NCI-H1092 (cell line): Measurements from ENCODE around the gene PAFAH1B2.
"Not testable (repeated sequence)": the region's sequence is repeated elsewhere in the genome, so short reads cannot be mapped to it uniquely, and the experiment has no call there.

ENCODE experiments used
- DNase-seq: peaks from one replicate; lab custom pipeline; 2025; lab: John Stamatoyannopoulos, UW

PAFAH1B2 gene, protein sequence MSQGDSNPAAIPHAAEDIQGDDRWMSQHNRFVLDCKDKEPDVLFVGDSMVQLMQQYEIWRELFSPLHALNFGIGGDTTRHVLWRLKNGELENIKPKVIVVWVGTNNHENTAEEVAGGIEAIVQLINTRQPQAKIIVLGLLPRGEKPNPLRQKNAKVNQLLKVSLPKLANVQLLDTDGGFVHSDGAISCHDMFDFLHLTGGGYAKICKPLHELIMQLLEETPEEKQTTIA

DNA sequence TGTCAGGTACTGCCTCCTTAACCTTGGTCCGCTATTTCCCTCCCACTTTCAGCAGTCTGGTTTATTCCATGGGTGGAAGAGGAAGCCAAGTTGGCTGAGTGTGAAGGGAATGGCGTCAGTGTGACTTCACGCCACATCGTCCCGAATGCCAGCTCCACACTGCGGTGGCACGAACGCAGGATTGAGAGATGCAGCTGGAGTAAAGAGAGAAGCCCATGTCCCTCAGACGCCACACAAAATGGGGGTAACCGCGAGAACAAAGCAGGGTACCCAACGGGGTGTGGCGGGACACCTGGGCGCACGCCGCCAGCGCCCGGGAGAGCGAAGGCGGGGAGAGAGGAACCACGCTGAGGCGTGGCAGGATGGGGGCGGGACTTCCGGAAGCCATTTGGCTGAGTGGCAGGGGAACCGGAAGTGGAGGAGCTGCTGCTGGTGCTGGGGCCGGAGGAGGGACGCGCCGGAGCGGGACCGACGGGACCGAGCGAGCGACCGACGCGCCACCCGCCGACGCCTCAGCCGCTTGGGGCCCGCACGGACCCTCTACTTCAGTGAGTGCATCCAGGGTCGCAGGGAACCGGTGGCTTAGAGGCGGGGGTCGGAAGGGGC, at the start of gene PAFAH1B2:
Gene PAFAH1B2 (plus strand): TSS at position 417 of the 606 bp plus-strand sequence. CDS start 8,161 bp downstream, outside the sequence.
- DNase-seq, result peak; percentile 94

DNA sequence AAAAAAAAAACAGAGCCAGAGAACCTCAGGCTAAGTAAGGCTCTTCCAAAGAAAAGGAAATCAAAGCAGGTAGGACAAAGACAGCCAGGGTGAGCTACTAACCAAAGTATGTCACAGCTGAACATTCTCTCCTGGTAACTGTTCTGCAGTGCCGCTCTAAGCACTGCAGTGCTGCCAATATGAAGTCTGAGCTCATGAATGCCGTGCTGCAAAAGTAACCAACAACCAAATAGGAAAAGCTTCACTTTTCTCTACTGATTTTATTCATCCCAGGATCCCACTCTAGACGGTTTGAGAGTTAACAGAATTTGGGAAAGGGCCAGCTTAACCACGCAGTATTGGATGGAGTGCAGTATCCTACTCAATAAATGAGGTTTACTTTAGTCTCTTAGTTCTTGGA, 49.3 kb upstream of the PAFAH1B2 start:
- DNase-seq, result no peak

DNA sequence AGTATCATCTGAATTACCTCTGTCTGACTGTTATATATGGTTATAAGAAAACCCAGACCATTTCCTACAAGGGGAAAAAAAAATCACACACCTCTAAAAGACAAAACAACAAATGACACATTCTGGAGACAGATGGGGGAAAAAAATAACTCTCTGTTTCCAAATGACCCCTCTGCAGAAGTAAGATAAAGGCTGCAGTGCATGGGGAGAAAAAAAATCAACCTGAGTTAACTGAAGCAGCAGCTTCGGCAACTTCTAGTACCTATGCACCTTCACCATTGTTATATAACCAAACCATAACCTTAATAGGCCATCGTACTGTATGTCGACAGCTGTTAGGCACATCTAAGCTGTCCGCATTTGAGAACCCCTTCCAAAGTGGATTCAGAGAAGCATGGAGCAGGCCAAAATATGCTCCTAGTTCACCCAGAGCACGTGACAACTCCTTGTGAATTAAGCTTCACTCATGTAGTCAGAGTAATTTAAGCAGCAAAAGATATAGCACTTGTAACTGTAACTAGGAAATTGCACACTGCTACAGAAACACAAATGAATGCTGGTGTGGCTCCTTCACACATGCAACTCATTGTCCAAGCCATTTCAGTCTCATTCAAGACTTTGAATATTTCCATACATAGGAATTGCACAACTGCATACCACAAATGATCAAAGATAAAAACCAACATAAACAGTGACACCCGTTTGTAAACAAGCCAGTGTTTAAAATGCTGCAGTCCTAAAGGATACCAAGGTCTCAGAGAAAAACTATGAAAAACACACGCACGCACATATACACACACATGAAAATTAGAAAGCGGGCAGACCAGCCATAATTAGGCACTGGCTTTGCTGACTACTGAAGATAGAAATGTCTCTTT, 48.6 kb upstream of the PAFAH1B2 start:
- DNase-seq, result no peak

DNA sequence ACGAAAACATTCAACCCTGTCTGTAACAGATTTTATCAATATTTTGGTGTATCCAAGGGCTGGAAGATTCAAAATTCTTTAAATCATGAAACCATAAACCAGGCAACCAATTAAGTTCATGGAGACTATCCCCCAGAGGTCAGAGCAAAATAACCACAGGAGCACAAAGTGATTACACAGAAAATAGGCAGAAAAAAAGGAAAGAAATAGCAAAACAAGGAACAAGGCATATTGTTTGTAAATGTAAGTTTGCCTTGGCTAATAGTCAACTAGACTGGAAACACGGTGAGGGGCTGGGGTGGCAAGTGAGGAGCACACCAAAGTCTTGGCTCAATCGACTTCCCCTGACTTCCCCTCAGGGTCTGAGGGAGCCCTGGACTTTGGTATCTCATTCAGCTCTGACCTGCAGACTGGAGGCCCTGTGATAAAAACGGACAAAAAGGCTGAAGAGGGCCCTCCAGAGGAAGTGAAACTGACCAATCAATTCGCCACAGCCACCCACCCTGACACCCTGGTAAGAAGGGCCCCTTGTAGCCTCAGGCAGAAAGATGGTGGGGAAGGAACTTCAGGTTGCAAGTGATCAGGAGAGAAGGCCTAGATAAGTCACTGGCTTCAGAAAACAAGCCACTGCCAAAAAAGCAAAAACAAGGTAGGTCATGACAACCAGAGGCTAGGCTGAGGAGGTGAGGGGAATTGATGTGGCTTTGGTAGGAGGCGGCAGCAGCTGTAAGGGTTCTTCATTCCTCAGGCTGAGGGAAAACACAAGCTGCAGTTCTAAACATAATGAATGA, 47.7 kb upstream of the PAFAH1B2 start:
- no peak for DNase-seq

DNA sequence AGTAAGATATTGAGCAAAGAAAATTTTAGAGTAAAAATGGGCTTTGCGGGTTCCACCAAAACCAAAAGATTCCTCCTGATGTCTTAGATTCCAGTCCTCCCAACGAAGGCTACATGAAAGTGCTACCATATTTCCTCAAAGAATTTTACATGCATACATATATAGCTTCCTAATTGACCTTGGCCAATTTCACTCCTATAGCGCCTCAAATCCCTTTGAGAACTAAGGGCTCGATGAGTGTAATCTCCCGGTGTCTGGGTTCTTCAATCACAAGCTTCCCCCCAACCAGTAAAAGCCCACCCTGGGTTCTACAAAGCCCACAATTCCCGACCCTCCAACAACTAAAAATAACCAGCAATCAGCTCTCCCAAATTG, 47.1 kb upstream of the PAFAH1B2 start:
- DNase-seq, result no peak

DNA sequence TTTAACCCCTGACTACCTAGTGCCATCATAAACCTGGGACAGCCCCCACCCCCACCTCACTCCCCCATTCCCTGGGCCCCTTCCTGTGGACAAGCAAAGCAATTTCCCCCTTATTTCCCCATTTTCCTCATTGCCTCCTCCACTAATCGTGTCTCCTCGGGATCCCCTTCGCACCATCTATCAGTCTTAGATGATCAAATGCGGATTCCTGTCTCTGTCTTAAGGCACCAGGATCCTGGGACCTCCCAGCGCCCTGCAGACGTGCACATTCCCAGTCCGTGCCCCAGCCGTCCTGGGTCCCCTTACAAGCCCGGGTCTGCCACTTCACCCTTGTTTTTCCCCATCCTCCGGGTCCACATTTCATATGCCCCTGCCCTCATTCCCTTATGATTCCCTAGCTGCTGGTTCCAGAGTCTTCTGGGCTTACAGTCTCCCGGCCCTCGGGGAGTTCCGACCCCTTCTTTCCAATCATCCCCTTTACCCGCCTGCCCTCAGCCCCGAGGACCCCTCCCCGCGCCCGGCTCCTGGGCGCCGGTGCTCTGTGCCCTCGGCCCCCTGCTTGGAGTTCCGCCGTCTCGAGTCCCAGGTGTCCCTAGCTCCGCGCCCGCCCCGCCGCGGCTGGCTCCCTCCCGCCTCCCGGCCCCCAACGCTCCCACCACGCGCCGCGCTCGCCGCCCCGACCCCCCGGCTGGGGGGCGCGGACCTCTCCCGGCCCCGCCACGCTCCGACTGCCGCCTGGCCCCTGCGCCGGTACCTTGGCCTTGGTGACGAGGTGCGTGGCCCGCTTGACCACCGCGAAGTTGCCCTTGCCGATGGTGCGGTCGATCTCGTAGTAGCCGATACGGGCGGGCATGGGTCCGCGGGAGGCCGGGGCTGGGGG, 46.5 kb upstream of the PAFAH1B2 start:
- DNase-seq, result peak; percentile 67

DNA sequence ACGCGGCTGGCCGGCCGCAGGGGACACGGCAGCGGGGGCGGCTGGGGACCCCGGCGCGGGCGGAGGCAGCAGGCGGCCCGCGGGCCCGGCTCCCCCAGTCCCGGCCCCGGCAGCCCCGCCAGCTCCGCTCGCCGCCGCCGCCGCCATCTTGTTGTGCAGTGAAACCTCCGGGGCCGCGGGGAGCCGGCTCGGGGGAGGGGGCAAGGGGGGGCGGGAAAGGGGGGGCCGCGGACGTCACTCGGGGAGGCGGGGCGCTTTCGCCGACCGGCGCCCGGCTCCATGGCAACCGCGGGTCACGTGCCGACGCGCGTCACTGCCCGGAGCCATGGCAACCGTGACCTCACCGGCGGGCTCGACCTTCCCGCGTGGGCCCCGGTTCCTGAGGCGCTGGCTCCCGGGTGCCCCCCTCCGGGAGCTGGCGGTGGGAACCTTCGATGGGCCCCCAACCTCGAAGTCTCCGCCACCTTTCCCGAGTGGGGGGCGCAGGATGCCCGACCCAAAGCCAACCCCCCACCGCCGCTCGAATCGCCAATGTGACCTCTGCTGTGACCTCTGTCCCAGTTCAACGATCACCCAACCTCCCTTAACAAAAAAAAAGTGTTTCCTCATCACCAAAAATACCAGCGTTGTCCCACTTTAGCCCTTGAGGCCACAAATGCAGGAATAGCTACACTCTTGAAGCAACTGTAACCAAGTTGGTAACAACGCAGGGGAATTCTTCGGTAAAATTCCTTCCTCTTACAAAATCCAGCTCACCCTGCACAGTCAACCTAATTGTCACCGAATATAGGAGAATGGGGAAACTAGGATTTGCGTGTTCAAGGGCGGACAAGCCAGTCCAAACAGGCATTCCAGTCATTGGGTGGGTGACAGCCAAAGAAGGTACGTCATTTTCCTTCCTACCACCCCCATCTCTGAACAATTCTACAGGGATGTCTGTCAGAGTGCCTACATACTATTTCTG, 45.5 kb upstream of the PAFAH1B2 start, which contains the start of gene SIK3:
Gene SIK3 (minus strand): TSS at position 160 of the 964 bp plus-strand sequence. CDS start 13 bp downstream, at position 147.
- peak; percentile 95 for DNase-seq

DNA sequence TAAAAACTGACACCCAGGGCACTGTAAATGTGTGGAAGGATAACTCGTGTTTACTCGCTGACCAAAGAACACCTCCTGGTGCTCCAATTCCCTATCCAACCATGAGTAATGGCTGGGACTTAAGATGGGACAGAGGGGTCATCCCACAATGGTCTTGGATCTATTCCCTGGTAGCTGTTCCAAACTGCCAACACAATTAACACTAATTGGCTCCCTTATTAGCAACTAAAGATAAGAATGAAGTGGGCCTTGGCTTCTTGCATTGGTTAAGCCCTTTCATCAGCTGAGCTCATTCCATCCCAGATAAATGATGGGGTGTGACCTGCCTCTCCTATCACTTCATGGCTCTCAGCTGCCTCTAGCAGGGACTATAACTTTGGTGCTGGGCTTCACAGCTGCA, 44.4 kb upstream of the PAFAH1B2 start:
- no peak for DNase-seq

DNA sequence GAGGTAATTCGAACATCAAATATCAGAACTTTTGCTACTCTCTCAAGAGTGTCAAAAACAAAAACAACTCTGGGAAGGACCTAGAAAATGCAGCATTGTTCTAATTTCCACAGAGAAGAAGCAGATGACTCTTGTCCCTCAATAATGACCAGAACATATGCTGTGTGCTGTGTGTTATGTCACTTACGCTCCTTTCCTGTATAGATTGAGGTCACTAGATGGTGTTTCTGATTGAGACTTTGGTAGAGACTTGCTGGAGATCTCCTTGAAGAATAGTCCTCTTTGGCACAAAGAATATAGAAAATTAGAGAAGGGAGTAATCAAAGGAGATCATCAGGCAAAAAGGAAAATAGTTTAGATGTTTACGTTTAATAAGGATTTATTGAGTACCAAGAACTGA, 43.5 kb upstream of the PAFAH1B2 start:
- DNase-seq, result no peak

DNA sequence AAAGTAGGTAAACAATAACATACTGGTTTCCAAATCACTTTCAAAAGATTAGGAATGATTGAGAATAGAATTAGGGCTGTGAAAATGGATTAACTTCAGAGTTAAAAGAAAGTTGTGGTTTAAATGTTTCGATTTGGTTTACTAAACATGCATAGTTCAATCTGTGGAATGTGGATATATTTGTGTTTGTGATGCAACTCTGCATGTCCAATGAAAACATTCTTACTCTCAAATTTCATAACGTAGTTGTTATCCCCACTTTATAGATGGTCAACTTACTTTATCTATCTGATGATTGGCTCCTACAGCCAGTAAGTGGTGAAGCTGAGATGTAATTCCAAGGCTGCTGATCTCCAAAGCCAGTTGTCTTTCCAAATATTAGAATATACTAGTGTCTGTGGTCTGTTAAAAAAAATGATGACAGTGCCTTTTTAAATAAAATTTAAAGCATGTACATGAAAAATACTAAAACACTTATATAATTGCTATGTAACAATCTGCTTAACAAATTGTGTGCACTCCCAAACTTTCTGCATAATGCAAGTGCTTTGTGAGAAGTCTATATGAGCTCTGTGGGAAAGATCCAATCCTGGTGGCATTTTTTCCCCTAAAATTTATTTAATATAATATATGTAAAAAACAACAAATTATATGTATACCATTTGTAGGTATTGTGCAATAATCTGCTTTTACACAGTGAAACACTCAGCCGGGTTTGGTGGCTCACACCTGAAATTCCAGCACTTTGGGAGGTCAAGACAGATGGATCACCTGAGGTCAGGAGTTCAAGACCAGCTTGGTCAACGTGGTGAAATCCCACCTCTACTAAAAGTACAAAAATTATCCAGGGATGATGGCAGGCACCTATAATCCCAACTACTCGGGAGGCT, 36.1 kb upstream of the PAFAH1B2 start:
- no peak for DNase-seq

DNA sequence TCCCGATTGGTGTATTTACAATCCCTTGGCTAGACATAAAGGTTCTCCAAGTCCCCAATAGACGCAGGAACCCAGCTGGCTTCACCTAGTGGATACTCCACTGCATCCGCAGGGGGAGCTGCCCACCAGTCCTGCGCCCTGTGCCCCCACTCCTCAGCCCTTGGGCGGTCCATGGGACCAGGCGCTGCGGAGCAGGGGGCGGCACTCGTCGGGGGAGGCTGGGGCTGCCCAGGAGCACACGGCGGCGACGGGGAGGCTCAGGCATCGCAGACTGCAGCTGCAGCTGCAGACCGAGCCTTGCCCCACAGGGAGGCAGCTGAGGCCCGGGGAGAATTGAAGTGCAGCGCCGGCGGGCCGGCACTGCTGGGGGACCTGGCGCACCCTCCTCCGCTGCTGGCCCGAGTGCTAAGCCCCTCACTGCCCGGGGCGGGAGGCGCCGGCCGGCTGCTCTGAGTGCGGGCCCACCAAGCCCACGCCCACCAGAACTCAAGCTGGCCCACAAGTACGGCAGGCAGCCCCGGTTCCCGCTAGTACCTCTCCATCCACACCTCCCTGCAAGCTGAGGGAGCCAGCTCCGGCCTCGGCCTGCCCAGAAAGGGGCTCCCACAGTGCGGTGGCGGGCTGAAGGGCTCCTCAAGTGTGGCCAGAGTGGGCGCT, 33.7 kb upstream of the PAFAH1B2 start:
- DNase-seq, result no peak

DNA sequence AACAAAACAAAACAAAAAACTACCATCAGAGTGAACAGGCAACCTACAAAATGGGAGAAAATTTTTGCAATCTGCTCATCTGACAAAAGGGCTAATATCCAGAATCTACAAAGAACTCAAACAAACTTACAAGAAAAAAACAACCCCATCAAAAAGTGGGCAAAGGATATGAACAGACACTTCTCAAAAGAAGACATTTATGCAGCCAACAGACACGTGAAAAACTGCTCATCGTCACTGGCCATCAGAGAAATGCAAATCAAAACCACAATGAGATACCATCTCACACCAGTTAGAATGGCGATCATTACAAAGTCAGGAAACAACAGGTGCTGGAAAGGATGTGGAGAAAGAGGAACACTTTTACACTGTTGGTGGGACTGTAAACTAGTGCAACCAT, 31.6 kb upstream of the PAFAH1B2 start:
- not testable (repeated sequence) for DNase-seq

DNA sequence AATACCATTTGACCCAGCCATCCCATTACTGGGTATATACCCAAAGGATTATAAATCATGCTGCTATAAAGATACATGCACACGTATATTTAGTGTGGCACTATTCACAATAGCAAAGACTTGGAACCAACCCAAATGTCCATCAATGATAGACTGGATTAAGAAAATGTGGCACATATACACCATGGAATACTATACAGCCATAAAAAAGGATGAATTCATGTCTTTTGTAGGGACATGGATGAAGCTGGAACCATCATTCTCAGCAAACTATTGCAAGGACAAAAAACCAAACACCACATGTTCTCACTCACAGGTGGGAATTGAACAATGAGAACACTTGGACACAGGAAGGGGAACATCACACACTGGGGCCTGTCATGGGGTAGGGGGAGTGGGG, 31.1 kb upstream of the PAFAH1B2 start:
- not testable (repeated sequence) for DNase-seq

DNA sequence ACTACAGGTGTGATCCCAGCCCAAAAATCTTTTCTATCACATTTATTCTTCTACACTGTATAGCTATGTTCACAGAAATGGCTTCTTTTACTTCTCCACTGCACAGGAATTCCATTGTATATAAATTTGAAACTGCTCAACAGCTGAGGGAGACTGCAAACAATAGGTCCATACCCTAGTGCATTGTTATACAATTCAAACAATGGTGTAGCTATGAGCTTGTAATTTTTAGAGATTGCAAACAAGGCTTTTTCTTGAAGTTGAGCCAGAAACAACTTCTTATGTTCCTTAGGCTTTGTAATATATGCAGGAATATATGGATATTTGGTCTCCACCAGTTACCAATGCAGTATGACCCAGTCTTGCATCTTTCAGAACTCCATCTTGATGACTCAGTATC, 26.4 kb upstream of the PAFAH1B2 start:
- no peak for DNase-seq

DNA sequence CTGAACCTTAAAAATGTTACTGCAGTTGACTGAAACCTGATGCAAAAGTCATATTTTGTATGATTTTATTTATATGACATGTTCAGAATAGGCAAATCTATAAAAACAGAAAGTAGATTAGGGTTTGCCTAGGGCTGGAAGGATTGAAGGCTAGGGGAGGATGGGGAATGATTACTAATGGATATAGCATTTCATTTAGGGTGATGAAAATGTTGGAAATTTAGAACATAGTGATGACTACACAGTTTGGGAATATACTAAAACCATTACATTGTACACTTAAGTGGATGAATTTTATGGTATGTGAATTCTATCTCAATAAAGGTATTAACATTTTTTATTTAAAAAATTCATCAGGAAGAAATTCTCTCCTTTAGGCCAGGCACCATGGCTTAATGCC, 22.9 kb upstream of the PAFAH1B2 start:
- no peak for DNase-seq

DNA sequence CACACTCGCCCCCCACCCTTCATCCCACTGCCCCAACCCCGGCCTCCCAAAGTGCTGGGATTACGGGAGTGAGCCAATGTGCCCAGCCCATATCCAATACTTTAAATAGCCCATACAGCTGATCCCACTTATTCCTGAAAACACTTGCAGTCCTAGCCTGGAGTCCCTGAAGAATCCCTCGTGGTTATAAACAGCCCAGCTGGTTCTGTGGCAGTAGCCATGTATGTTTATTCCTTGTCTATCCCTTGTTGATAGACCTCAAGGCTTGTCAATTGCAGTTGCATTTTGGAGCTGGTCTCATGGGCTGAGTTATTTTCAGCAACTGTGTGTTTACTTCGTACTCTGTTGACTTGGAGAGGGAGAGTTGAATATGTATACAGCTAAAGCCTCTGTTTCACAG, 21.5 kb upstream of the PAFAH1B2 start:
- no peak for DNase-seq

DNA sequence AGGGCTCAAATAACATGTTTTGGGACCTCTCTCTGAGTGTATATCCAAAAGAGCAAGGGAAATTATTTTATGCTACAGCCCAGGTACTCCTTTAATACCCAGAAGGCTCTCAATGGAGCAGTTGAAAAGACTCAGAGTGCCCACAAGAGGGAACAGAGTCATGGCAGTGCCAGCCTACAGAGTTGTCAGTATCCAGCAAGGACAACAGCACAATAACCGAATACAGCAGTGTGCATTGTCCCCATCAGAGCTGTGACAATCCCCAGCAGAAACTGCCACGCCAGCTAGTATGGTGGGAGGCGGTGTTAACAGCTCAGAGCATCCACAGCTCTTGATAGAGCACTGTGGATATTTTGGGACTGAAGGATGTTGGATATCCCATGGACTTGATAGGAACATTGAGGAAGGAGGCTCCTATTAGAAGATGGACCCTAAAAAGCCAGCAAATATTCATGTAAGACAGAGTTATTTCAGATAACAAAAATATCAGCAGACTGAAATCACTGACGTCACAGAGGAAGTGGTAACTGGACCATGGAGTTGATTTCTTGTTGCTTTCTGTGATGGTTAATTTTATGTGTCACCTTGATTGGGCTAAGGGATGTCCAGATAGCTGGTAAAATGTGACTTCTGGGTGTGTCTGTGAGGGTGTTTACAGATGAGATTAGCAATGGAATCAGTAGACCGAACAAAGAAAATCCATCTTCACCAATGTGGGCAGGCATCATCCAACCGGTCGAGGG, 17.7 kb upstream of the PAFAH1B2 start:
- DNase-seq, result no peak
